Mesothelial cell of epicardium (in vitro differentiated cells): ENCODE results near the gene RTN1. TPM values are rescaled to one million over a fixed set of nuclear protein-coding genes. Genes with fewer than 3 reads are reported as not detected.

Experiments used
- DNase-seq, 2 experiments: peaks; one replicate each; pipeline ENCODE4 v3.0.0; 2021; ENCODE audit warnings: low spot score in 2 of 2; ENCODE audit not compliant: unreplicated experiment in 2 of 2
- H3K27ac Mint-ChIP-seq: 2 replicates; pipeline ENCODE4 v1.8.0; 2021; ENCODE audit warnings: mixed read lengths
- H3K27me3 Mint-ChIP-seq: 2 replicates; pipeline ENCODE4 v1.8.0; 2021; ENCODE audit warnings: low read depth, mixed read lengths
- H3K36me3 Mint-ChIP-seq: 2 replicates; pipeline ENCODE4 v1.8.0; 2021; ENCODE audit warnings: mixed read lengths
- H3K4me1 Mint-ChIP-seq: 2 replicates; pipeline ENCODE4 v1.8.0; 2021; ENCODE audit warnings: mixed read lengths
- H3K4me3 Mint-ChIP-seq: 2 replicates; pipeline ENCODE4 v1.8.0; 2021; ENCODE audit warnings: mild to moderate bottlenecking, moderate library complexity, mixed read lengths
- H3K9me3 Mint-ChIP-seq: 2 replicates; pipeline ENCODE4 v1.8.0; 2021; ENCODE audit warnings: mixed read lengths
- total RNA-seq: library from RNA; stranded (reverse); gene quantifications from 3 replicates; pipeline ENCODE4 v1.2.1, GENCODE V29; 2021
- TF ChIP-seq, protein P1 (sequence below): fragments of 200-600 bp; sonication (generic); IDR thresholded peaks from one replicate; pipeline ENCODE4 v1.5.0; 2021; ENCODE audit warnings: antibody characterized with exemption; ENCODE audit not compliant: unreplicated experiment

Gene RTN1
- total RNA-seq, 1 donor from 2014 or later, result 0.78 TPM

DNA sequence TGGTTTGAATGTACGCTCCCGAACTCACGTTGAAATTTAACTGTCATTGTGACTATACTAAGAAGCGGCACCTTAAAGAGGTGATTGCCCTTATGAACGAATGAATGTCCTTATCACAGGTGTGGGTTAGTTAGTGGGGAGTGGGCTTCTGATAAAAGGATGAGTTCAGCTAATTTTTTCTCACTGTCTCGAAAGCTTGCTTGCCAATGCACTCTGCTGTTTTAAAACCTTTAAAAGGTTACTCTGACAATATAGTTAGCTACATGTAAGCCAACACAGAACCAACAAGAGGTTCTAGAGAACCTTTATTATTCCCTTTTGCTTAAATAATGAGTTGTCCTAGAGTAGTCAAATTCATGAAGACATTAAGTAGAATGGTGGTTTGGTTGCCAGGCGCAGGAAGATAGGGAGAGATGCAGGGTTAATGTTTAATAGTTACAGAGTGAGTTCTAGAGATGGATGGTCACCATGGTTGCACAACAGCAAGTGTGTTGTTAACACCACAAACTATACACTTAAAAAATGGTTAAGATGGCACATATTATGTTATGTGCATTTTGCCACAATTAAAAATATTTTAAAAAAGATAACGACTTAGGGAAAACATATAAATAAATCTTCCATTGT is 26.3 kb downstream of the RTN1 start:
- Mint-ChIP-seq H3K4me3 (no peak overlapping the region), H3K27ac (no peak overlapping the region), H3K27me3 (peaks cover 50% of the 10 kb centered on the region), H3K36me3 (no peaks in the 10 kb centered on the region), H3K4me1 (no peaks in the 10 kb centered on the region), H3K9me3 (no peaks in the 10 kb centered on the region)
- no peak for DNase-seq
- TF ChIP-seq, protein P1, sequence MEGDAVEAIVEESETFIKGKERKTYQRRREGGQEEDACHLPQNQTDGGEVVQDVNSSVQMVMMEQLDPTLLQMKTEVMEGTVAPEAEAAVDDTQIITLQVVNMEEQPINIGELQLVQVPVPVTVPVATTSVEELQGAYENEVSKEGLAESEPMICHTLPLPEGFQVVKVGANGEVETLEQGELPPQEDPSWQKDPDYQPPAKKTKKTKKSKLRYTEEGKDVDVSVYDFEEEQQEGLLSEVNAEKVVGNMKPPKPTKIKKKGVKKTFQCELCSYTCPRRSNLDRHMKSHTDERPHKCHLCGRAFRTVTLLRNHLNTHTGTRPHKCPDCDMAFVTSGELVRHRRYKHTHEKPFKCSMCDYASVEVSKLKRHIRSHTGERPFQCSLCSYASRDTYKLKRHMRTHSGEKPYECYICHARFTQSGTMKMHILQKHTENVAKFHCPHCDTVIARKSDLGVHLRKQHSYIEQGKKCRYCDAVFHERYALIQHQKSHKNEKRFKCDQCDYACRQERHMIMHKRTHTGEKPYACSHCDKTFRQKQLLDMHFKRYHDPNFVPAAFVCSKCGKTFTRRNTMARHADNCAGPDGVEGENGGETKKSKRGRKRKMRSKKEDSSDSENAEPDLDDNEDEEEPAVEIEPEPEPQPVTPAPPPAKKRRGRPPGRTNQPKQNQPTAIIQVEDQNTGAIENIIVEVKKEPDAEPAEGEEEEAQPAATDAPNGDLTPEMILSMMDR, result no peak

DNA sequence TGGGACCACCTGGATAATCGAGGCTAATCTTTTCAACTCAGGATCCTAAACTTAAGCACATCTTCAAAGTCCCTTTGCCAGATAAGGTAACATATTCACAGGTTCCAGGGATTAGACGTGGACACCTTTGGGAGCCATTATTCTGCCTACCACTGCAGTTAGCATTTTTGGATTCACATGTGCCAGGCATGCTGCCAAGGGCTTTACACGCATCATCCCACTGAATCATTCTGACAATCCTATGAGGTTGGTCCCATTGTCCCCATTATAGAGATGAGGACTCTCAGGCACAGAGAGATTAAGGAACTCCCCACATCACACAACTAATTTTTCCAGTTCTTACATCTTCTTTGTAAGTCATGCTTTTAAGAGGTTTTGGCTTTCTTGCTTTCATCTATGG is 34.5 kb downstream of the RTN1 start:
- H3K36me3 Mint-ChIP-seq, result no peaks in the 10 kb centered on the region
- TF ChIP-seq, protein P1, result no peak

DNA sequence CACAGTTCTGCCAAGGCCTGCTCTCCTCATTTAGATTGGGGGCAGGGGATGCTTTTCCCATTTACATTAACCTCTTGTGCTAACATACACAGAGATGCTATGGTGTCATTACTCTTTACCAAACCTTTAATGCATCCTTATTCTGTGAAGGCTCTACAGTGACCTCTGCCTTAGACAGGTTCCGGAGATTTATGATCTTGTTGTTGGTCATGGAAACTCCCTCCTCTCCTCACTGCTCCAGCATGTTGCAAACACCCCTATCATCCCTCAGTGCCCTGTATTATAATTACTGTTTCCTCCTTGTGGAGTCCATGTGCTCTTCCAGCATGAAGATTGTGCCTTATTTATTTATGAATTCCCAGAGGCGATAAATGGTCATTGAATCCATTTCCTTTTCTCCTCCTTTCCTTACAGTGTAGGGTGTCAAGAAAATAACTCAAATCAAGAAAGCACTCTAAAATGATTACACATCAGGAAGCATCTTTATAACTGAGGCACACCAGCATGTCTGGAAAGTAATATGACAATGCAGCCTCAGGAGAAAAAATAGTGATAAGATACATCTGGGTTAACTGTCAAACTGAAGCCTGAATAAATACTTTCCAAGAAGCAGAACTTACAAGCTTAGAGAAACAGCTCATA is 37.8 kb downstream of the RTN1 start:
- no peak overlapping the region for H3K4me3 Mint-ChIP-seq
- no peaks in the 10 kb centered on the region for H3K9me3 Mint-ChIP-seq
- peaks cover 21% of the 10 kb centered on the region for H3K27me3 Mint-ChIP-seq
- no peaks in the 10 kb centered on the region for H3K36me3 Mint-ChIP-seq
- H3K27ac Mint-ChIP-seq, result no peak overlapping the region
- no peak for DNase-seq
- H3K4me1 Mint-ChIP-seq, result no peaks in the 10 kb centered on the region
- TF ChIP-seq, protein P1, result no peak

More for the DNA sequence above, 34.5 kb downstream of the RTN1 start:
- Mint-ChIP-seq H3K4me3 (no peak overlapping the region), H3K27ac (no peak overlapping the region), H3K4me1 (no peaks in the 10 kb centered on the region), H3K9me3 (no peaks in the 10 kb centered on the region), H3K27me3 (peaks cover 49% of the 10 kb centered on the region)
- no peak for DNase-seq

DNA sequence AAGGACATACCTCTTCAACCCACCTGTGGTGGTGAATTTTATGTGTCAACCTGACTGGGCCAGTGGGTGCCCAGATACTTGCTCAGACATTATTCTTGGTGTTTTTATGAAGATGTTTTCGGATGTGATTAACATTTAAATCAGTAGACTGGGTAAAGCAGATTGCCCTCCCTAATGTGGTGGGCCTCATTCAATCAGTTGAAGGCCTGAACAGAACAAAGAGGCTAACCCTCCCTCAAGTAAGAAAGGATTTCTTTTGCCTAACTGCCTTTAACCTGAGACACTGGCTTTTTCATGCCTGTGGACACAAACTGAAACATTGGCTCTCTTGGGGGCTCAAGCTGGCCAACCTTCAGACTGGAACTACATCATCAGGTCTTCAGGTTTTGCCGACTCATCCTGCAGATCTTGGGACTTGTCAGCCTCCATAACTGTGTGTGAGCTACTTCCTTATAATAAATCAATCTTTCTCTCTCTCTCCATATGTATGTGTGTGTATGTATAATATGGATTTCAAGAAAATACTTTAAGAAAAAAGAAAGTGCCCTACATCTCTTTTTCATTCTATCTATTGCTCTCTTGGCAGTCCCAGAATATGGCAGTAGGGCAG is 39.4 kb downstream of the RTN1 start:
- H3K27ac Mint-ChIP-seq, result no peak overlapping the region
- H3K4me3 Mint-ChIP-seq, result no peak overlapping the region
- TF ChIP-seq, protein P1, result no peak
- H3K4me1 Mint-ChIP-seq, result no peaks in the 10 kb centered on the region
- H3K9me3 Mint-ChIP-seq, result no peaks in the 10 kb centered on the region
- no peaks in the 10 kb centered on the region for H3K36me3 Mint-ChIP-seq
- no peak for DNase-seq
- H3K27me3 Mint-ChIP-seq, result peaks cover 16% of the 10 kb centered on the region

DNA sequence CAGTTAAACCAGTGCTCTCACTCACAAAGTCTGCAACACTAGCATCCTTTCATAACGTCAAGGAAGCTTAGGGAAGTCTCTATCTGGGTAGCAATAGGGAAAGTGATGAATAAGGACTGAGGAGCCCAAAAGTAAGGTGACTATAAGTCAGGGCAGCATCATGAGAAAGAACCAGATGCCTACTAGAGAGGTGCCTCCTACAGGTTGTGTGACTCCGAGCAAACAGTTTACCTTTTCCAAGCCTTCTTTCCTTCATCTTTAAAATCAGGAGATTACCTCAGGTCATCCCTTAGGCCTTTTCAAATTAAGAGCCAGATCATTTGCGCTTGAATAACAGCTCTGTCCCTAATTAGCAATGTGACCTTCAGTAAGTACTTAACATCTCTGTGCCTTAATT is 40.2 kb downstream of the RTN1 start:
- DNase-seq, result no peak
- H3K4me1 Mint-ChIP-seq, result no peaks in the 10 kb centered on the region
- H3K9me3 Mint-ChIP-seq, result no peaks in the 10 kb centered on the region
- H3K4me3 Mint-ChIP-seq, result no peak overlapping the region
- no peak overlapping the region for H3K27ac Mint-ChIP-seq
- peaks cover 10% of the 10 kb centered on the region for H3K27me3 Mint-ChIP-seq
- TF ChIP-seq, protein P1, result no peak
- H3K36me3 Mint-ChIP-seq, result no peaks in the 10 kb centered on the region
